ENCODE results near the gene CST9L.
"Not testable (repeated sequence)": the region's sequence is repeated elsewhere in the genome, so short reads cannot be mapped to it uniquely, and the experiment has no call there.

Gene CST9L

GRCh38 chr20:23585808-23586734 is 17.8 kb upstream of the CST9L start:
- FAIRE-seq, result no peak

- FAIRE-seq, result no peak
Measured at GRCh38 chr20:23585449-23585807, 17.1 kb upstream of the CST9L start.

GRCh38 chr20:23584434-23585199 is 16.3 kb upstream of the CST9L start:
- no peak for FAIRE-seq

- no peak for FAIRE-seq
Measured at GRCh38 chr20:23583526-23583925, 15.2 kb upstream of the CST9L start.

GRCh38 chr20:23582293-23582692 is 14.0 kb upstream of the CST9L start:
- FAIRE-seq, result no peak

GRCh38 chr20:23581833-23582232 is 13.5 kb upstream of the CST9L start:
- FAIRE-seq, result not testable (repeated sequence)

GRCh38 chr20:23574977-23575376 is 6.7 kb upstream of the CST9L start:
- FAIRE-seq, result no peak

- no peak for FAIRE-seq
Measured at GRCh38 chr20:23570178-23570760, 2.0 kb upstream of the CST9L start.

GRCh38 chr20:23569570-23569969 is 1.3 kb upstream of the CST9L start:
- FAIRE-seq, result no peak

GRCh38 chr20:23568971-23569330 is 667 bp upstream of the CST9L start:
- FAIRE-seq, result no peak

GRCh38 chr20:23566199-23566932 is 1.9 kb downstream of the CST9L start:
- FAIRE-seq, result no peak

GRCh38 chr20:23565503-23566045 is 2.7 kb downstream of the CST9L start:
- no peak for FAIRE-seq

GRCh38 chr20:23564927-23565326 is 3.4 kb downstream of the CST9L start:
- FAIRE-seq, result no peak

GRCh38 chr20:23562721-23563342 is 5.5 kb downstream of the CST9L start:
- FAIRE-seq, result no peak

GRCh38 chr20:23554401-23554800 is 13.9 kb downstream of the CST9L start:
- FAIRE-seq, result no peak

GRCh38 chr20:23551786-23552185 is 16.5 kb downstream of the CST9L start:
- no peak for FAIRE-seq

- no peak for FAIRE-seq
Measured at GRCh38 chr20:23551383-23551782, 16.9 kb downstream of the CST9L start.

GRCh38 chr20:23550227-23550626 is 18.1 kb downstream of the CST9L start:
- FAIRE-seq, result no peak

- no peak for FAIRE-seq
Measured at GRCh38 chr20:23548408-23548807, 19.9 kb downstream of the CST9L start.

- no peak for FAIRE-seq
Measured at GRCh38 chr20:23547613-23548012, 20.7 kb downstream of the CST9L start.

- FAIRE-seq, result no peak
Measured at GRCh38 chr20:23546435-23547144, 21.7 kb downstream of the CST9L start.

GRCh38 chr20:23544133-23544532 is 24.2 kb downstream of the CST9L start:
- FAIRE-seq, result no peak

Measured in islet of Langerhans (tissue), 1 donor.